Measurements from ENCODE around the gene CLTC. TPM values are rescaled to one million over a fixed set of nuclear protein-coding genes. Genes with fewer than 3 reads are reported as not detected.
A peak's percentile ranks its signal among the peaks of the same experiment; 100 is the strongest.

The CLTC gene
- total RNA-seq, 1 donor from 2014 or later, result 314 TPM

GRCh38 chr17:59716427-59716826, 96.7 kb downstream of the CLTC start:
- Mint-ChIP-seq H3K36me3 (ENCODE audit: low read depth) (peaks cover 5% of the 10 kb centered on the region), H3K9me3 (ENCODE audit: low read depth) (no peaks in the 10 kb centered on the region), H3K27ac (ENCODE audit: unreplicated experiment) (peak overlapping the region; percentile 34), H3K4me3 (ENCODE audit: unreplicated experiment) (no peak overlapping the region), H3K4me1 (ENCODE audit: low read depth) (peaks cover 19% of the 10 kb centered on the region), H3K27me3 (ENCODE audit: low read depth) (no peaks in the 10 kb centered on the region)
- TF ChIP-seq, protein P1, sequence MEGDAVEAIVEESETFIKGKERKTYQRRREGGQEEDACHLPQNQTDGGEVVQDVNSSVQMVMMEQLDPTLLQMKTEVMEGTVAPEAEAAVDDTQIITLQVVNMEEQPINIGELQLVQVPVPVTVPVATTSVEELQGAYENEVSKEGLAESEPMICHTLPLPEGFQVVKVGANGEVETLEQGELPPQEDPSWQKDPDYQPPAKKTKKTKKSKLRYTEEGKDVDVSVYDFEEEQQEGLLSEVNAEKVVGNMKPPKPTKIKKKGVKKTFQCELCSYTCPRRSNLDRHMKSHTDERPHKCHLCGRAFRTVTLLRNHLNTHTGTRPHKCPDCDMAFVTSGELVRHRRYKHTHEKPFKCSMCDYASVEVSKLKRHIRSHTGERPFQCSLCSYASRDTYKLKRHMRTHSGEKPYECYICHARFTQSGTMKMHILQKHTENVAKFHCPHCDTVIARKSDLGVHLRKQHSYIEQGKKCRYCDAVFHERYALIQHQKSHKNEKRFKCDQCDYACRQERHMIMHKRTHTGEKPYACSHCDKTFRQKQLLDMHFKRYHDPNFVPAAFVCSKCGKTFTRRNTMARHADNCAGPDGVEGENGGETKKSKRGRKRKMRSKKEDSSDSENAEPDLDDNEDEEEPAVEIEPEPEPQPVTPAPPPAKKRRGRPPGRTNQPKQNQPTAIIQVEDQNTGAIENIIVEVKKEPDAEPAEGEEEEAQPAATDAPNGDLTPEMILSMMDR (IDR thresholded peaks at IDR 0.05), result no peak
- no peak for DNase-seq (ENCODE audit: low spot score)

DNA sequence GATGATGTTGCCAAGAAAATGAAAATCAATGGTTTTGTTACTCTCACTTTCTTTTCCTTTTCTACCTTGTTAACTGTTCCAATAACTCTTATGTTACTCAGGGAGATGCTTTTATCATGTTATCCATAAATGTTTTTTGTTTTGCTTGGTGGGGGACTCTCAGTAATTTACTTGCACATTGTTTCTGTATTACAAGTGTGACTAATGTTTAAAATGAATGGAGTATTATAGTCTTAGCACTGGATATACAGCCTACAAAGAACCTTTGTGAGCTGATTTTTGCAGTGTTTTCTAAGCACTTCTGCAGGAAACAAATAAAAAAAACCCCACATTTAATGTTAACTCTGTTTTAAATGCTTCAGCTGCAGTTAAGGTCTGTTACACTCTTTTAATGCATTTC, 99.8 kb downstream of the CLTC start:
- no peak overlapping the region for H3K4me3 Mint-ChIP-seq (ENCODE audit: unreplicated experiment)
- no peak overlapping the region for H3K27ac Mint-ChIP-seq (ENCODE audit: unreplicated experiment)
- no peaks in the 10 kb centered on the region for H3K9me3 Mint-ChIP-seq (ENCODE audit: low read depth)
- no peaks in the 10 kb centered on the region for H3K27me3 Mint-ChIP-seq (ENCODE audit: low read depth)
- DNase-seq (ENCODE audit: low spot score), result no peak
- H3K36me3 Mint-ChIP-seq (ENCODE audit: low read depth), result peaks cover 2% of the 10 kb centered on the region
- TF ChIP-seq, protein P1 (IDR thresholded peaks at IDR 0.05), result no peak
- H3K4me1 Mint-ChIP-seq (ENCODE audit: low read depth), result peaks cover 26% of the 10 kb centered on the region

- peaks cover 29% of the 10 kb centered on the region for H3K4me1 Mint-ChIP-seq (ENCODE audit: low read depth)
- peaks cover 2% of the 10 kb centered on the region for H3K36me3 Mint-ChIP-seq (ENCODE audit: low read depth)
- H3K4me3 Mint-ChIP-seq (ENCODE audit: unreplicated experiment), result no peak overlapping the region
- no peak overlapping the region for H3K27ac Mint-ChIP-seq (ENCODE audit: unreplicated experiment)
- DNase-seq (ENCODE audit: low spot score), result no peak
- H3K9me3 Mint-ChIP-seq (ENCODE audit: low read depth), result no peaks in the 10 kb centered on the region
- TF ChIP-seq, protein P1 (IDR thresholded peaks at IDR 0.05), result no peak
- no peaks in the 10 kb centered on the region for H3K27me3 Mint-ChIP-seq (ENCODE audit: low read depth)
Observed at GRCh38 chr17:59722623-59723022, 102.9 kb downstream of the CLTC start.

GRCh38 chr17:59723041-59723440, 103.3 kb downstream of the CLTC start:
- Mint-ChIP-seq H3K36me3 (ENCODE audit: low read depth) (peaks cover 2% of the 10 kb centered on the region), H3K4me1 (ENCODE audit: low read depth) (peaks cover 29% of the 10 kb centered on the region), H3K4me3 (ENCODE audit: unreplicated experiment) (no peak overlapping the region), H3K27ac (ENCODE audit: unreplicated experiment) (peak overlapping the region; percentile 9), H3K27me3 (ENCODE audit: low read depth) (no peaks in the 10 kb centered on the region), H3K9me3 (ENCODE audit: low read depth) (no peaks in the 10 kb centered on the region)
- DNase-seq (ENCODE audit: low spot score), result no peak
- TF ChIP-seq, protein P1 (IDR thresholded peaks at IDR 0.05), result no peak

DNA sequence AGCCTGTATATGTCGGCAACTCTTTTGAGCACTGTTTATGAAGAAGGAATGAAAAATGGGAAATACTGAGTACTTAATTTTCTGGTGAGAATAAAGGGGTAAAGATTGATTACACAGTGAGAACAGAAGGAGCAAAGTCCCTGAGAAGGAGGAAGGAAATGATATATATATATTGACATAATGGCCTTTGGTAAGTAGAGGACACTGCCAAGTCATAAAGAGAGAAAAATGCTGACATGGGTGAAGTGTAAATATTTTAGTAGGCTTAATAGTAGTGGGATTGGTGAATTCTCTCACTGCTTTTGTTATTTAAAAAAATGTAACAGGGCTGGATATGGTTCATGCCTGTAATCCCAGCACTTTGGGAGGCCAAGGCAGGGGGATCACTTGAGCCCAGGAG, 103.9 kb downstream of the CLTC start:
- TF ChIP-seq, protein P1 (IDR thresholded peaks at IDR 0.05), result no peak
- no peak for DNase-seq (ENCODE audit: low spot score)
- Mint-ChIP-seq H3K27me3 (ENCODE audit: low read depth) (no peaks in the 10 kb centered on the region), H3K9me3 (ENCODE audit: low read depth) (no peaks in the 10 kb centered on the region), H3K4me3 (ENCODE audit: unreplicated experiment) (no peak overlapping the region), H3K36me3 (ENCODE audit: low read depth) (peaks cover 2% of the 10 kb centered on the region), H3K27ac (ENCODE audit: unreplicated experiment) (peak overlapping the region; percentile 19), H3K4me1 (ENCODE audit: low read depth) (peaks cover 26% of the 10 kb centered on the region)
